Activated naive CD4-positive, alpha-beta T cell (primary cell): ENCODE data around the gene RPS21.

Source experiments
- DNase-seq, 4 experiments: peaks; one replicate each; lab custom pipeline; 2025; lab: John Stamatoyannopoulos, UW

RPS21 gene

DNA sequence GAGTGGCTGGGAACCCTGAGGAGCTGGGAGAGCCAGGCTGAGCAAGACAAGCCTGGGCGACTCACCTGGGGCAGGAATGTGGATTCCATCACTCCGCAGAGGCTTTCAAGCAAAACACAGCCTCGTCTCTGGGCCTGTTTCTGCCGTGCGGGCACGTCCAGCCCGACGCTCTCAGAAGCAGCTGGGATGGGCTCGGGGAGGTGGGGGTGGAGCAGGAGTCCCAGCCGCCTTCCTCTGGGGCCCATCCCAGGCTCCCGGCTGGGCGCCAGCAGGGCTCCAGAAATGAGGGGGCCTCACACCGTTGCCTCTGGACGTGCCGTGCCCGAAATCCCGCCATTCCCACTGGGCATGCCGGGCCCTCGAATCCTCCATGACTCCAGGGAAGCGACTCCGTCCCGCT lies 8.7 kb upstream of the RPS21 start:
- DNase-seq, result no peak

DNA sequence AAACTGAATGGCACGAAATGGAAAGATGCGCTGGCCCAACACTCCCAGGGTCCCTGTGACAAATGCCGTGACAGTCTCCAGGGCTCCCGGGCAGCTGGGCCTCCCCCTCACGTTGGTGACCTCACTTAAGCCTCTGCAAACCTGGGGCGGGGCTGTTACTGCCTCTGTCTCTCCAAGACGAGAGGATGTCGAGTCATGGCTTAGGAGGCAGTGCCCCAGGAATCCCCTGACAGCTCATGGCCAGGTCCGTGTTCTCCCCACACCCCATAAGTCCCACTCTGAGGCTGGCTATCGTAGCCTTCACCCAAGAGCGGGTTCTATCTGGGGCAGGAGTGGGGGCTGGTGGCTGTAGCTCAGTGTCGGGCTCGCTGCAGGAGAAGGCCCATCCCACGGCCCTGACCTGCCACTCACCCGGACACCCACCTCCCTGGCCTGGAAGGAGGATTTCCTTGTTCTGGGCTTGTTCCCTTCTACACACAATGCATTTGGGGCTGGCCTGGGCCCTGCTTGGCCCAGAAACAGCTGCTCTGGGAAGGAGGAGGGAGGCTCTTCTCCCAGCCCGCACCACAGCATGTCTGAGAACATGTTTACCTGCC lies 5.6 kb upstream of the RPS21 start:
- DNase-seq, result no peak

DNA sequence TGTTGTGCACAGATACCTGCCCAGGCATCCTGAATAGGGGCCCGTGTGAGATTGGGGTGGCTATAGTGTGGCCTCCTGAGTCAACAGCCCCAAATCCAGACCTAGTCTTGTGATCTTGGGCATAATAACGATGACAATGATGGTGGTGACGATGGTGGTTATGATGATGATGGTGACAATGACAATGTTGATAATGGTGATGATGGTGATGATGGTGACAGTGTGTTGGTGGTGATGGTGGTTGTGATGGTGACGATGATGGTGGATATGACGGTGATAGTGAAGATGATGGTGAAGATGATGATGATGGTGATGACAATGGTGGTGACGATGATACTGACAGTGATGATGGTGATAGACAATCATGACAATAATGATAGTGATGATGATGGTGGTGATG lies 5.1 kb upstream of the RPS21 start:
- DNase-seq, result no peak

DNA sequence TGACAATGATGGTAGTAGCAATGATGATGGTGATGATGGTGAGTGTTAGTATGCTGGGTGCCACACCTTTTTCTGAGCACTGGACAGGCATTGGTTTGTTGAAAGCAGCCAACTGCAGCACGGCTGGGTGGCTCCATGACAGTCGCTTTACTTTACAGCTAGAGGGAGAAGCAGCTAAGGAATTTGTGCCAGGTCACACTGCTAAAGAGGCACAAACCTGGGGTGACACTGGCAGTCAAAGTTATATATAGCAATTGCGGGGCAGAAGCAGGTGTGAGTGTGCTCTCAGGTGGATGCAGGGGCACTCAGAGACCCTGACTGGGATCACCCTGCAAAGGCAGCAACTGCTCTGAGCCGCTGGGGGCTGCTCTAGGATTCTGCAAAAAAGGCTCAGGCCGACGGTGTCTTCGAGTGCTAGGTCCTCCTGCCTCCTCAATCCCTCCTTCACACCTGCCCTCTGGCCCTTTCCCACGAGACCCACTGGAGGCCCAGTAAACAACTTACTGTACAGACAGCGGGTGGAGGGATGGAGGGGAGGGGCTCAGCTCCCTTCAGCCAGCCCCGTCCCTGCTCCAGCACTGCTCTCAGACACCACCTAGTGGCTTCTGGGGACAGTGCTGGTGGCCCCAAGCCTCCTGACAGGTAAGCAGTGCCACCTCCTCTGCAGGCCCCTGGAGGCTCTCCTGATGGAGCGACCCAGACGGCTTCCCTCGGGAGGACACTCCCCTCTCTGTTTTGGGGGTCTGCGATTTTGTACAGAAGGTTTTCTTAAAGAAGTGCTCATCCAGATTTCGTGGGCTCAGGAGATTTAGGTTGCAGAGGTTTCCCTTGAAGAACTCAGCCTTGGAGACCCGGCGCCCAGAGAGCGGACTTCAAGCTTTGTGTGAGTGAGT lies 4.4 kb upstream of the RPS21 start:
- peak; percentile 35 to 67 (median 52) for DNase-seq

DNA sequence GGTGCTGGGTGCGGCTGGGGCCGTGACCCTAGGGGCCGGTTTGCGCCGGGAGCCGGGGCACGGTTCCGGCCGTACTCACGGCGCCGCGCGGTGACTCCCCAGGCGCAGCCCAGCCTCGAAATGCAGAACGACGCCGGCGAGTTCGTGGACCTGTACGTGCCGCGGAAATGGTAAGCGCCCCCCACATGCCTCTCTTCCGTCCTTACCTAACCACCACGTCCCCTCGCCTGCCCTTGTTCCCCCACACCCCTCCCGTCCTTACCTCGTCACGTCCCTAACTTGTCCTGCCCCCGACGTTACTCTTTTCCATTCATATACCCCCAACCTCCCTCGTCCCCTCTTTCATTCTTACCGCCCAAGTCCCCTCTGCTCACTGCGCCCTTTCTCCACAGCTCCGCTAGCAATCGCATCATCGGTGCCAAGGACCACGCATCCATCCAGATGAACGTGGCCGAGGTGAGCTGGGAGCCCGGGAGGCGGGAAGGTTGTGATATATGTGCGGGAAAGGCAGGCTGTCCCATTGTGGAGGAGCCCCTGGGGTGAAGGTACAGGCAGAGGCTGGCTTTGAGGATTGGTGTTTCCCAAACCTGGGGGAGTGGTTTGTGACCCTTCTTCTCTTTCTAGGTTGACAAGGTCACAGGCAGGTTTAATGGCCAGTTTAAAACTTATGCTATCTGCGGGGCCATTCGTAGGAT lies 463 bp downstream of the RPS21 start:
- no peak for DNase-seq

DNA sequence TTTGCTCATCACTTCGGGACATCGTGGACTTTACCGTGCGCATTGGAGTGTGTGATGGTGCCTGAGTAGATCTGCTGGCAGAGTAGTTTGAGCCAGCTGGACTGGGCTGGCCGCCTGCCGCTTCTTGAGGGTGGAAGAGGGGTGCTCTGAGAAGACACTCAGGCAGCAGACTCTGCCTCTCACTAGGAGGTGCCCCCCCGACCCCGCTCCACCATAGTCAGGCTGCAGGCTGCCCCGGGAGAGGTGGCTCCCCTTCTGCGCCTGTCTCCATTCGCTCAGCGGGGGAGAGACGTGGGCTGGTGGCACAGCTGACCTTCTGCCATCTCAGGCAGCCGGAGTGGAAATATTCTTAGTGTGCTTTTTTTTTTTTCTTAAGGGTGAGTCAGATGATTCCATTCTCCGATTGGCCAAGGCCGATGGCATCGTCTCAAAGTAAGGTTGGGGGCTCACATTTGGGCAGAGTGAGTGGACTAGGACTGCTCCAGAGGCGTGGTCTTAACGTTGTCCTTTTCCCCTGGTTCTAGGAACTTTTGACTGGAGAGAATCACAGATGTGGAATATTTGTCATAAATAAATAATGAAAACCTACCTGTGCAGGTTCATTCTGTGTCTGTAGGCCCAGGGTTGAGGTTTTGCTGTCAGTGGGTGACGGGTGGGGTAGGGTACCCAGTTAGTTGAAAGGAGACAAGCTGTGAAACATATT lies 1.2 kb downstream of the RPS21 start:
- no peak for DNase-seq

DNA sequence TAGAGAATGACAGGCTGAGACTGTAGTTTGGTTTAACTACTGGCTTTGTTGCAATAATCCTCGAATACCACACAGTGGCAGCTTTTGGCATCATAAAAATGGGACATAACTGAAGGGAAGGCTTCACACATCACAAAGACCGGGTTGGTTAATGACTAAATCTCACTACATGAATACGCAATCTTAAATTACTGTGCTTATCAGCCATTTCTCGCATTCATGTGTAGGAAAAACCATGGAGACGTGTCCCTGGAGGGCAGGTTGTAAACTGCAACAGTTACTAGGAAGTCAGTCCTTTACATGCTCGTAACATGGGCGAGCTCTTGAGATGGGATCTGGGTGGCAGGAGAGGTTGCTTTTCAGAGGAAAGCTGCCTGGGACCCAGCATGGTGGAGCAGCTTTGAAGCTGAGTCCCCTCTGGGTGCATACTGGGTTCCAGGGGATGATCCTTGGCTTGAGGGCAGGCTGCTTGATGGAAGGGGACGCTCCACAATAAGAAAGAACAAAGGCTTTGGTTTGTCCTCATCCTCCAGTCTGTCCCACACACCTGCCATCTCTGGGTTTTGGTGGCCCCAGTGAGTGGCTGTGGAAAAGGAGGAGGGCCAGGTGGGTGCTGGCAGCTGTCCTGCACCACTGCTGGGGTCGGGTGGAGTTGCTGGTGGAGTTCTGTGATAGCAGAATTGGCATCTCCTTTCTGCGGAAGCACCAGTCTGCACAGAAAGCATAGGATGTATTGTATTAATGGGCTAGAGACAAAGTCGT lies 2.1 kb downstream of the RPS21 start:
- no peak for DNase-seq

DNA sequence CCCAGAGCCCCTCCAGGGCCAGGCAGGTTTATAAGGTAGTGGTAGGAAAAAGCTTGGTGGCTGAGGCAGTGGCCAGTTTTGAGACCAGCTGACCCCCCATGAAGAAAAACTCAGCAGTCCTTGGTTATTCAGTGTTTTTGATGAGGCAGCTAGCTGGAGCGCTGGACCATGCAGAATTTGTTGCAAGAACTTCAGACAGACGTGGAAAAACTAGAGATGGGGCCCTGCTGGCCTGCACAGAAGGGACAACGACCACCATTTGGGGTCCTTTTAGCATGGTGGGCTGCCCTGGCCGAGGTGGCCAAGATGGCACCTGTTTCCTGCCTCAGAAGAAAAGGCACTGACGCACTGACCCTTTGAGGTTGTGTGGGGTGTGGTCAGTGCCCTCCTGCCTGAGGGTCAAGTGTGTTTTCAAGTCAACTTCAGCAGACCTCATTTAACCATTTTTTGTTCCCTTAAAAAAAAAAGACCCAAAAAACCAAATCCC lies 2.7 kb downstream of the RPS21 start:
- no peak for DNase-seq

DNA sequence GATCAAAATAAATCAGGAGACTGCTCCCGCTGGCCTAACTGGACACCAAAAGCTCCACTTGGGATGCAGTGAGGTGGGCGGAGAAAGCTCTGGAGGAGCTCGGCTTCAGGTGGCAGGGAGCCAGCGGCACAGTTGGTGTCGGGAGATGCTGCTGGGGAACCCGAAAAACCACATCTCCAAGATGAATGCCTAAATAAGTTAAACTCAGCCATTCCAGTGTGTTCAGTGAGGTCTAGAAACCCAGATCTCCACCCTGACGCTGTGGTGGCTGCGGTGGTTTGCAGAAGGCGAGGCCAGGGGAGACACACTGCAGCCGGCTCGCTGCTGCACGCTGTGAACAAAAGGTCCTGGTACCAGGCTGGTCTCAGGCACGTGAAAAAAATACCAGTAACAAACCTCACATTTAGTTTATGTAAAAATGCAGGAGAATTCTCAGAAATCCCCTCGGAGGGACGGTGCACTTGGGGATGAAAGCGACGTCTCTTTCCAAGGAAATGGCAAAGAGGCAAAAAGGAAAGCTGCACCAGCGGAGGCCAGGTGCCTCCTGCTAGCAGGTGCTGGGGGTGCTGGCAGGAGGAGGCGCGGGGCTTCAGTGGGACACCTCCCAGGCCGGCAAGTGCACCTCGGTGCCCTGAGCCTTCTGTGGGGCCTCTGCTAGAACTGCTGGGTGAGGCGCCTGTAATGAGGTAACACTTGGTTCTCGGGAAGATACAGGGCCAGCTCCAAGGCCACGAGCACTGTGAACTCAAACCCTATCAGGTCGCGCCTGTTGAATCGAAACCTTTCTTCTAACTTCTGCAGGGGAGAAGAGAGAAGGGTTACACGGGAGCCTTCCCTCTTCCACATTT lies 3.6 kb downstream of the RPS21 start:
- no peak for DNase-seq

DNA sequence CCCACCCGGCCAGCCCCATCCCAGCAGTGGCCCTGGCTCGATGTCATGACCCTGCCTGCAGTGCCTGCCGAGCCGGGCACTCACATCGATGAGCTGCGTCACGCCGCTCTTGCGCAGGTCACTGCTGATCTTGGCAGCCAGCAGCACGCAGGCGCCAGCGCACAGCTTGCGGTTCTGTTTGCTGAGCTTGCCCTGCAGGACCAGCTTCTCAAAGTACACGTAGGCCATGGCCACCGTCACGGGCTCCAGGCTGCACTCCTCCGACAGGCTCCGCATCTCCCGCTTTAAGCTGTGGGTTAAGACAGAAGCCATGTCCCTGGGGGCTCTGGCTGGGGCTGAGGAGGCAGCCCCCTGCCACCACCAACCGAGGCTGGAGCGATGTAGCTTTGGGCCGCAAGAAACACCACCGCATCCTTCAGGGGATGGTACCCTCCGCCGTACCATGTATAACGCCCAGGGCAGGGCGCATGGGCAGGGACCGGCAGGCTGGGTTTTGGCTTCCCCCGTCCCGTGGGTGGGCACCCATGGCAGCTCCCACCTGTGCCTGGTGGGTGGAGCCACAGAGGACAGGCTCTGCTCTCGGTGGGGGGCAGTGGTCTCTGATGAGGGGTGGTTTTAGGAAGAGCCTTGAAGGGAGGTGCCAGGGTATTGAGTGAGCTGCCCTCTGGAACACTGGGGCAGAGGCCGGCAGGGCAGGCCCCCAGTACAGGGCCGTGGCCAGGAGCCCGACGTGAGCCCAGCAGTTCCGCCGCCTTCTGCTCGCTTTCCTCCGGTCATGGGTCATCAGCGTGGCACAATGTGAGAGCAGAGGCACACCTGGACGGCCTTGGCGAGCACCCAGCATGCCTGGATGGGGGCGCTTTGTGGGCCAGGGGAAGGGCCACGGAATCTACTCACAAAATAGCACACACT lies 4.5 kb downstream of the RPS21 start:
- DNase-seq, result no peak

DNA sequence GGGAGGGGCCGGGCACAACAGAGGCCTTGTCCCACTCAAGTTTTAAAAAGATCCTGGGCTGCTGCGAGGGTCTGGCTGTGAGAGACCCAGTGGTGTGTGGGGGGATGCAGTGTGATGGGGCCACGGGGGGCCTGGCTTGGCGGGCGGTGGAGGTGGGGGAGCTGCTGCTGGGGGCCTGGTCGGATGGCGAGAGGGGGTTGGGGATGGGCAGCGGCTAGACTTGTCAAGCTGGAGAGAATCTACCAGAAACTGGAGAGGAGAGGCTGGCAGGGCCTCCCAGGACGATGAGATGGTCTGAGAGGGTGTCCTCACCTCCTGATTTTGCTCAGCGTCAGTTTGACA lies 5.1 kb downstream of the RPS21 start:
- DNase-seq, result no peak

DNA sequence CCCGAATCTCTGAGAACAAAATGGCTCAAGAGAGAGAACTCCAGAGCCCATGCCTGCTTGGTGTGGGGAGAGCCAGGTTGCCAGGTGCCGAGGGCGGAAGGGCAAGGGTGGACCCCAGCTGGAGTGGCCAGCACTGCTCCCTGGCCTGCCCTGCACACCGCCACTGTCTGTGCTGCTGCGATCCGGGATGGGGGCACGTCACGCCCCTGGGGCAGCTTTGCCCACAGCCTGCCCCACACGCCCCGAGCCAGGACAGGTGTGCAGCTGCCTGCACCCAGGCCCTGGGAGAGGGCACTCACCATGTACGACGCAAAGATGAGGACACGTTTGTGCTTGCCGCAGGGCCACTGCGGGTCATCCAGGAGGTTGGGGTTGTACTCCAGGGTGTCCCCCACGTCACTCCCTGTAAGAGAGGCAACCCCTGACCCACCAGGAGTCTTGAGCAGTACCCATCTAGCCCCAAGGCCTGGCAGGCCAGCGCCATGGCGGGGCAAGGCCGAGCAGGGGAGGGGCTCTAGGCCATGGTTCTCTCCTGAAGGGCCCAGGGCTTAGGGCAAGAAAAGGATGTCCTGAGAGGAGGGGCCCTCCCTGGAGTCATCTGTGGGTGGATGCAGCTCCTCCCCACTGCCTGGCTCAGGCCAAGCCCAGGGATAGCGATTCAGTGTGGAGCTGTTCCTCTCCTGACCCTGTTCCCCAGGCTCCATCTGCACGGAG lies 5.9 kb downstream of the RPS21 start:
- no peak for DNase-seq

DNA sequence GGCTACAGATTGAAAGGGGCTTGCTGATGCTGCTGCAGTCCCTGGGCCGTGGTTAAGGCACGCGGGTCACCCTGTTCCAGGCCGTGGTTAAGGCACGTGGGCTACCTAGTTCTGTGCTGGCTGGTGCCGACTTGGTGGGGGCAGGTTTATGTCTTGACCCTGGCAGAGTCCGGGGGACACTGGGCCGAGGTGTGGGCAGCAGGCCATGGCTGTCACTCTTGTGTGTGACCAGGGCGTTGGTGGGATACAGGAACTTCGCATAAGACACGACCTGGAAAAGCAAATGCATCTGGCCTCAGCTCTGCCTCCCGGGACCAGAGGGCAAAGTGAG lies 6.4 kb downstream of the RPS21 start:
- DNase-seq, result no peak

DNA sequence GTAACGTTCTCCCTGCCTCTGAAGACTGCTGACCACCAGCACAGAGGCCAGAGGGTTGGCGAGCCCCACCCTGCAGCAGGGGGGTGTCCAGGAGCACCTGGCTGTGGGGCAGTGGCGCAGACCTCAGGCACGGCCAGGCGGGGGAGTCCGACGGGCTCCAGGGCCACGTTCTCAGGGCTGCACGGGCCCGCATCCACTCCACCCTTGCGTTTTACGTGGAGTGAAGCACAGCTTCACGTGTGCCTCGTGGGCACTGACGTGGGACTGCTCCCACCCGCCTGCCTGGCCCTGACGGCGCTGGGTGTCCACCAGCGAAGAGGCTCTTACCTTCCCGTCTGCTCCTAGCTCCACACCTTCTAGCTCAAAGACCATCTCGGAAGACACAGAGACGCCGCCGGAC lies 6.9 kb downstream of the RPS21 start:
- DNase-seq, result no peak

DNA sequence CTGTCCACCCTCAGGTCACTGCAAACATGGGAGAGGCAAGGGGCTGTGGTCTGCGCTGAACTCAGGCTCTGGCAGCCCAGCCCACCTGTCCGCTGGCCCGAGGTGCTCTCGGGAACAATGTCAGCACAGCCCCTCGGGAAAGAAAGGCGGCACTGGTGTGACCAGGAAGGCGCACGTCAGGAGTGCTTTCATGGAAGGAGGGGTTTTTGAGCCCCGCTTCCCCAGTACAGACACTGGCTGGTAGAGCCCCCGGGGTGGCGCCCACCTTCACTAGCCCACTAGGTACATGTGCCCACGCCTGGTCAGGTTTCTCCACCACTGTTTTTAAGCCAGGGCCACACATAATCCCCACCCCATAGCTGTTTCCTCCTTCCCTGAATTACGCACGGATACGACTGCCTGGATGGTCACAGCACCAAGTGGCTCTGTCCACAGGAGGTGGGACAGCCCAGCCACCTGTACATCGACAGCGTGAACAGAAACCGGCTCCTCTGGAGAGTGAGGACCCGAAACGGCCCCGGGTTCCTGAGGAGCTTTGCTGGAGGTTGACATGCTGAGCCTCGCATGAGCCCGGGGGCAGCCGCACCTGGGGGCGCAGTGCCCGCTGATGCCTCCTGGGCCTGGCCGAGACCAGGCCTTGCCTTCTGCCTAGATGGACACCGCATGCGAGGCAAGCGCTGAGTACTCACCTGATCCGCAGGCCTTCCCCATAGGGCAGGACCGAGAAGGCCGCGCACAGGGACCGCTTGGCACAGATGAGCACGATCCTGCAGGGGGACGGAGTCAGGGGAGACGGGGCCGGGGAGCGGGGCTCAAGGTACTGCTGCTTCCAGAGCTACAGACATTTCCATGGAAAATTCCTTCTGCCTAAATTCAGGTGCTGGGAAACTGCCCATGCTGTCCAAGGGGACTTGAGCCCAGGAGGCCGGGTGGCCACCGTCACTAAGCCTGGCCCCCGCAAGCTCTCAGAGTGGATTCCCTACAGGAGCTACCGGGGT lies 7.6 kb downstream of the RPS21 start:
- no peak for DNase-seq

DNA sequence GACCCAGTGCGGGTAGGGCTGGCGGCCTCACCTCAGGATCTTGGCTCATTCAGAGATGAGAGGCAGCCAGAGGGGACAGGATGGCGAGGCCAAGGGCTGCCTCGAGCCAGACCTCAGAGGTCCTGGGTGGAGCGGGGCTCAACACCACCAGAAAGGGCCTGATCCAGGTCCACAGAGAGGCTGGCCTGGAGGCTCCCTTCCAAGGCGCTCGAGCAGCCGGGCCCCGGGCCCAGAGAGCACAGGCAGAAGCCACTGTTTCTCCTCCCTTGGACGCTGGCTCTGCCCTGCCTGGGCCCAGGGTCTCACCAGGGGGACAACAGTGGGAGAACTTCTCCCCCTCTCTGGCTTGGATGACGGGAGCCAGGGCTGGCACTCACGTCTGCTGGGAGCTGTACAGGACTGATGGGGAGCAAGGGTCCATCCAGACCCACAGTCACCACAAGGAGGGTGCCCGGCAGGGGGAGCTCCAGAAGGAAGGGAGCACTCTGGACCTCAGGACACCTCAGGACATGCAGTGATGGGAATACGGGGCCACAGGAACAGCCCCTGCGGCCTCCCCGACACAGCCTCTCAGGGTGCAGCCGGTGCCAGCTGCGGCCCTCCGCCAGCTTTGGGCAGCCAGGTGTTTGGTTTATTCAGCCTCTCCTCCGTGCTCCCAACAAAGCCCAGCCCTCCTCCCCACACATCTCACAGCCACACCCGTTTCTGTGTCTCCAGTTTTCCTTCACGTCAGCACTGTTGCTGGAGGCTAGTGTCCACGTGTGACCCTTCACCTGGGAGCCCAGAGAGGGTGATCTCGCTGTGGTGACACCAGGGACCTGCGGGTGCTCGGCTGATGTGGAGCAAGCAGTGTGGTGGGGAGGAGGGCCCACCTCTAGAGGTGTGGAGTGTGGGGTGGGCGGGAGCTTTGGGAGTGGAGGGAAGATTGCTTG lies 8.7 kb downstream of the RPS21 start:
- DNase-seq, result no peak
